GM23248 (cell line): Measurements from ENCODE around the gene C2orf49.

Source experiments
- EZH2 ChIP-seq: fragments of 200-600 bp; sonication (generic); IDR thresholded peaks from 2 replicates; pipeline ENCODE4 v1.6.1; 2018; ENCODE audit warnings: antibody characterized with exemption, mild to moderate bottlenecking; ENCODE audit not compliant: insufficient read depth, poor library complexity, severe bottlenecking
- EZH2phosphoT487 ChIP-seq: fragments of 200-600 bp; sonication (generic); IDR thresholded peaks from 2 replicates; pipeline ENCODE4 v1.6.1; 2018; ENCODE audit warnings: antibody characterized with exemption, moderate library complexity, mild to moderate bottlenecking, low read depth; ENCODE audit not compliant: insufficient read depth

GRCh38 chr2:105397025-105397722, 59.8 kb downstream of the C2orf49 start:
- no peak for TF ChIP-seq EZH2
- TF ChIP-seq EZH2phosphoT487, result no peak
